PFSK-1 (cell line): ENCODE data around the gene ZFAND6.
A peak's percentile ranks its signal among the peaks of the same experiment; 100 is the strongest.

Experiments
- FOXP2 ChIP-seq: optimal IDR thresholded peaks from 2 replicates; pipeline ENCODE3; 2011; ENCODE audit warnings: borderline replicate concordance, control low read depth, inconsistent platforms; ENCODE audit not compliant: insufficient read depth; ENCODE audit errors: extremely low read length, extremely low read depth
- POLR2AphosphoS5 ChIP-seq: IDR thresholded peaks from 2 replicates; pipeline ENCODE4 v1.6.1; 2012; ENCODE audit warnings: low read depth, mild to moderate bottlenecking, control low read depth, low read length, moderate library complexity
- SIN3A ChIP-seq: IDR thresholded peaks from 2 replicates; pipeline ENCODE4 v1.6.1; 2012; ENCODE audit warnings: mild to moderate bottlenecking, low read length, moderate library complexity, borderline replicate concordance; ENCODE audit not compliant: insufficient read depth
- TAF1 ChIP-seq: IDR thresholded peaks from 2 replicates; pipeline ENCODE4 v1.6.1; 2012; ENCODE audit warnings: low read length, control low read depth, borderline replicate concordance; ENCODE audit not compliant: insufficient read depth
- TF ChIP-seq, protein P1 (sequence below), 2 experiments: IDR thresholded peaks; 2 replicates each; pipeline versions ENCODE4 v1.6.1 to v1.8.0; 2011 to 2012; ENCODE audit warnings: low read depth in 2 of 2, low read length in 2 of 2, control low read depth in 1 of 2, inconsistent platforms in 1 of 2, mild to moderate bottlenecking in 1 of 2, moderate library complexity in 1 of 2; ENCODE audit not compliant: insufficient read depth in 1 of 2

Gene ZFAND6

DNA sequence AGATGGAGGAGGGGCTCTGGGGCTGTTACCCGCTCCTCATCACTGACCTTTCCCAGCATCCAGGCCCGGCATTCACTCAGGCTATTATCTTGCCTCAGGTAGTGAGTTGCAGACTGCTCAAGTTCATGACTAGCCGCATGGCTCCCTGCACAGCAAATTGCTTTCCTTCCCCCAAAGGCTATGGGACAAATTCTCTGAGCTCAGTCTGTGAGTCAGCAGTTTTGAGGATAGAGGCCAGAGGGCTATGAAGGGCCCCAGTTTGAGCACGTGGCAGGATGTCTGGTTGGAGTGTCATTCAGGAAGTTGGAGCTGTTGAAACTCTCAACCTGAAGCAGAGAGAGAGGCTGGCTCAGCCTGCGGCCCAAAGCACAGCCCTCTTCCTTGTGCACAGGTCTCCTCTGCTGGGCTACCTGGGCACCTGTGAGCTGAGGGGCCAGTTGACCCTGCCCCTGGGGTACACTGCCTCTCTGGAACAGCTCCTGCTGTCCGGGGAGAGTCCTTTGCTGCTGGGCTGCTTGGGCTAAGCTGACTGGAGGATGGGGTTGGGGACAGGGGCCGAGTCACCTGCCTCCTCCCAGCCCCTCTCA, 101.2 kb downstream of the ZFAND6 start:
- TF ChIP-seq TAF1 = no peak; the same call in 1 of the 2 replicates
- peak; percentile 38; the same call in 1 of the 2 replicates for TF ChIP-seq SIN3A
- TF ChIP-seq POLR2AphosphoS5 = no peak
- TF ChIP-seq, protein P1, sequence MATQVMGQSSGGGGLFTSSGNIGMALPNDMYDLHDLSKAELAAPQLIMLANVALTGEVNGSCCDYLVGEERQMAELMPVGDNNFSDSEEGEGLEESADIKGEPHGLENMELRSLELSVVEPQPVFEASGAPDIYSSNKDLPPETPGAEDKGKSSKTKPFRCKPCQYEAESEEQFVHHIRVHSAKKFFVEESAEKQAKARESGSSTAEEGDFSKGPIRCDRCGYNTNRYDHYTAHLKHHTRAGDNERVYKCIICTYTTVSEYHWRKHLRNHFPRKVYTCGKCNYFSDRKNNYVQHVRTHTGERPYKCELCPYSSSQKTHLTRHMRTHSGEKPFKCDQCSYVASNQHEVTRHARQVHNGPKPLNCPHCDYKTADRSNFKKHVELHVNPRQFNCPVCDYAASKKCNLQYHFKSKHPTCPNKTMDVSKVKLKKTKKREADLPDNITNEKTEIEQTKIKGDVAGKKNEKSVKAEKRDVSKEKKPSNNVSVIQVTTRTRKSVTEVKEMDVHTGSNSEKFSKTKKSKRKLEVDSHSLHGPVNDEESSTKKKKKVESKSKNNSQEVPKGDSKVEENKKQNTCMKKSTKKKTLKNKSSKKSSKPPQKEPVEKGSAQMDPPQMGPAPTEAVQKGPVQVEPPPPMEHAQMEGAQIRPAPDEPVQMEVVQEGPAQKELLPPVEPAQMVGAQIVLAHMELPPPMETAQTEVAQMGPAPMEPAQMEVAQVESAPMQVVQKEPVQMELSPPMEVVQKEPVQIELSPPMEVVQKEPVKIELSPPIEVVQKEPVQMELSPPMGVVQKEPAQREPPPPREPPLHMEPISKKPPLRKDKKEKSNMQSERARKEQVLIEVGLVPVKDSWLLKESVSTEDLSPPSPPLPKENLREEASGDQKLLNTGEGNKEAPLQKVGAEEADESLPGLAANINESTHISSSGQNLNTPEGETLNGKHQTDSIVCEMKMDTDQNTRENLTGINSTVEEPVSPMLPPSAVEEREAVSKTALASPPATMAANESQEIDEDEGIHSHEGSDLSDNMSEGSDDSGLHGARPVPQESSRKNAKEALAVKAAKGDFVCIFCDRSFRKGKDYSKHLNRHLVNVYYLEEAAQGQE (IDR thresholded peaks at IDR 0.05; ENCODE audit: insufficient read depth in 1 of 2, low read depth in 2 of 2, low read length in 2 of 2) = peak in 1 of 2 experiments; percentile 50; a peak in 2 of 4 replicates
- no peak for TF ChIP-seq FOXP2

GRCh38 chr15:80161468-80162016, 102.1 kb downstream of the ZFAND6 start:
- TF ChIP-seq FOXP2 (no peak), SIN3A (no peak), POLR2AphosphoS5 (no peak), TAF1 (no peak)
- TF ChIP-seq, protein P1 (IDR thresholded peaks at IDR 0.05; ENCODE audit: insufficient read depth in 1 of 2, low read depth in 2 of 2, low read length in 2 of 2) = no peak

- no peak for TF ChIP-seq POLR2AphosphoS5
- no peak for TF ChIP-seq SIN3A
- TF ChIP-seq, protein P1 (IDR thresholded peaks at IDR 0.05; ENCODE audit: insufficient read depth in 1 of 2, low read depth in 2 of 2, low read length in 2 of 2) = no peak
- no peak for TF ChIP-seq FOXP2
- TF ChIP-seq TAF1 = no peak
Observed at GRCh38 chr15:80162059-80162554, 102.6 kb downstream of the ZFAND6 start.

- TF ChIP-seq FOXP2 = no peak
- TF ChIP-seq, protein P1 (IDR thresholded peaks at IDR 0.05; ENCODE audit: insufficient read depth in 1 of 2, low read depth in 2 of 2, low read length in 2 of 2) = no peak
- TF ChIP-seq SIN3A = no peak
- TF ChIP-seq POLR2AphosphoS5 = no peak
- TF ChIP-seq TAF1 = no peak
Observed at GRCh38 chr15:80163217-80163616, 103.7 kb downstream of the ZFAND6 start.

DNA sequence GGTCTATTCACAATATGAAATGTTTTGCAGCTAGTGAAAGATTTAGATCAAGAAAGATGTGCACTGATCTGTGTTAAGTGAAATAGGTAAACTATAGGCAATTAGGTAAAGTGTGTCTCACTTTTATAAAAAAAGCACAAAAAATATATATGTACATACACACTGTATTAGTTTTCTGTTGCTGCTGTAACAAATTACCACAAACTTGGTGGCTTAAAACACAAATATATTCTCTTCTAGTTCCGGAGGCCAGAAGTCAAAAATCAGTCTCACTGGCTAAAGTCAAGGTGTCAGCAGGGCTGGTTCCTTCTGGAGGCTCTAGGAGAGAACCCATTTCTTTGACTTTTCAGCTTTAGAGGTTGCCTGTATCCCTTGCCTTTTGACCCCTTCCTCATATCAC, 104.4 kb downstream of the ZFAND6 start:
- TF ChIP-seq FOXP2 = no peak
- no peak for TF ChIP-seq POLR2AphosphoS5
- TF ChIP-seq, protein P1 (IDR thresholded peaks at IDR 0.05; ENCODE audit: insufficient read depth in 1 of 2, low read depth in 2 of 2, low read length in 2 of 2) = no peak
- no peak for TF ChIP-seq TAF1
- no peak for TF ChIP-seq SIN3A
